Ectodermal cell (in vitro differentiated cells): ENCODE results near the gene SQSTM1.

ENCODE experiments used
- H3K27ac ChIP-seq: 2 replicates; pipeline ENCODE4 v1.7.0; 2013; ENCODE audit warnings: mild to moderate bottlenecking, low read depth, low read length; ENCODE audit not compliant: insufficient read depth, poor library complexity, severe bottlenecking
- H3K27me3 ChIP-seq: 2 replicates; pipeline ENCODE4 v1.7.0; 2013; ENCODE audit warnings: mild to moderate bottlenecking, low read length; ENCODE audit not compliant: insufficient read depth, control insufficient read depth, poor library complexity, severe bottlenecking
- H3K36me3 ChIP-seq: one replicate; pipeline ENCODE4 v1.7.0; 2013; ENCODE audit warnings: low read length; ENCODE audit not compliant: control insufficient read depth, insufficient read depth
- H3K4me1 ChIP-seq: one replicate; pipeline ENCODE4 v1.7.0; 2013; ENCODE audit warnings: low read length; ENCODE audit not compliant: control insufficient read depth, insufficient read depth
- H3K4me3 ChIP-seq: 2 replicates; pipeline ENCODE4 v1.7.0; 2013; ENCODE audit warnings: low read depth, low read length, control low read depth; ENCODE audit not compliant: insufficient read depth
- H3K9me3 ChIP-seq: 2 replicates; pipeline ENCODE4 v1.7.0; 2013; ENCODE audit warnings: mild to moderate bottlenecking, low read length, moderate library complexity; ENCODE audit not compliant: control insufficient read depth
- WGBS, 2 experiments: methylation state at CpG; one replicate each; pipeline ENCODE4 v1.1.7; 2013; ENCODE audit warnings: missing lambda C conversion rate in 2 of 2; 5-methylcytosine and 5-hydroxymethylcytosine counted together

The SQSTM1 gene

GRCh38 chr5:179858241-179858585 lies 37.5 kb downstream of the SQSTM1 start:
- WGBS, 2 experiments = 1% methylated on average over 32 of the region's 32 CpGs
- Histone ChIP-seq H3K27ac (peak overlapping the region; percentile 36), H3K9me3 (no peaks in the 10 kb centered on the region), H3K4me3 (peak overlapping the region; percentile 98), H3K36me3 (peaks cover 8% of the 10 kb centered on the region), H3K4me1 (no peaks in the 10 kb centered on the region), H3K27me3 (no peaks in the 10 kb centered on the region)

- 0% methylated on average over 84 to 90 of the region's 90 CpGs for WGBS, 2 experiments
- H3K4me1 ChIP-seq = no peaks in the 10 kb centered on the region
Measured at GRCh38 chr5:179858586-179859427, 38.1 kb downstream of the SQSTM1 start, which contains the start of gene MRNIP. Gene MRNIP (minus strand): TSS chr5:179858817. CDS start chr5:179858796, 21 bp downstream.

GRCh38 chr5:179860301-179860700 lies 39.6 kb downstream of the SQSTM1 start:
- H3K36me3 ChIP-seq = peaks cover 8% of the 10 kb centered on the region
- H3K9me3 ChIP-seq = no peaks in the 10 kb centered on the region
- no peaks in the 10 kb centered on the region for H3K4me1 ChIP-seq
- H3K27me3 ChIP-seq = no peaks in the 10 kb centered on the region
- 63 to 64% methylated on average over 11 of the region's 11 CpGs for WGBS, 2 experiments
- H3K27ac ChIP-seq = no peak overlapping the region
- H3K4me3 ChIP-seq = no peak overlapping the region

More at GRCh38 chr5:179858586-179859427, 38.1 kb downstream of the SQSTM1 start, which contains the start of gene MRNIP:
- no peaks in the 10 kb centered on the region for H3K27me3 ChIP-seq
- no peaks in the 10 kb centered on the region for H3K9me3 ChIP-seq
- peaks cover 8% of the 10 kb centered on the region for H3K36me3 ChIP-seq
- peak within 1 kb of the TSS; percentile 98 for H3K4me3 ChIP-seq
- peak within 1 kb of the TSS; percentile 65 for H3K27ac ChIP-seq

DNA sequence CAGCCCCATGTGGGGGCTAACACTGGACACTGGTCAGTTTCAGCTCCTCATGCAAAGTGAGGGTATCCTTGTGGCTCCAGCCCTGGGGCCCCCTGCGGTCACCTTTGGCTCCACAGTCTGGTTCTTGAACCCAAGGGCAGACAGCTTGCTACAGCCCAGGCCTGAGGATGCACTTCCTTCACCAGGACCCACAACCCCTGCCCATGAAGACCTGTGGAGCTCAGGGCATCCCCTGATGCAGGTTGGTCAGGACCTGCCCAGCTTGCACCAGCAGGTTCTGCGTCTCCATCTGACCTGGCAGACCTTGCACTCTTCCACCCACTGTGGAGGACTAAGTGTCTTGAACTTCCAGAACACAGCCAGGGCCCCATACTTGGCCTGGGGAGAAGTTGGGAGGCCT lies 41.6 kb downstream of the SQSTM1 start:
- peaks cover 8% of the 10 kb centered on the region for H3K36me3 ChIP-seq
- WGBS, 2 experiments = 93 to 96% methylated on average over 2 of the region's 2 CpGs
- no peak overlapping the region for H3K4me3 ChIP-seq
- no peaks in the 10 kb centered on the region for H3K27me3 ChIP-seq
- H3K9me3 ChIP-seq = no peaks in the 10 kb centered on the region
- H3K27ac ChIP-seq = no peak overlapping the region
- no peaks in the 10 kb centered on the region for H3K4me1 ChIP-seq

GRCh38 chr5:179862891-179863290 lies 42.2 kb downstream of the SQSTM1 start:
- Histone ChIP-seq H3K27ac (no peak overlapping the region), H3K4me1 (no peaks in the 10 kb centered on the region), H3K9me3 (no peaks in the 10 kb centered on the region), H3K27me3 (no peaks in the 10 kb centered on the region), H3K4me3 (no peak overlapping the region), H3K36me3 (peaks cover 8% of the 10 kb centered on the region)
- WGBS, 2 experiments = 94 to 97% methylated on average over 9 of the region's 9 CpGs

- H3K4me3 ChIP-seq = no peak overlapping the region
- no peaks in the 10 kb centered on the region for H3K9me3 ChIP-seq
- peaks cover 2% of the 10 kb centered on the region for H3K4me1 ChIP-seq
- 96% methylated on average over 31 of the region's 31 CpGs for WGBS, 2 experiments
- no peak overlapping the region for H3K27ac ChIP-seq
- H3K36me3 ChIP-seq = peaks cover 8% of the 10 kb centered on the region
- H3K27me3 ChIP-seq = no peaks in the 10 kb centered on the region
Measured at GRCh38 chr5:179863449-179864085, 42.9 kb downstream of the SQSTM1 start.

GRCh38 chr5:179864686-179865085 lies 44.0 kb downstream of the SQSTM1 start:
- WGBS, 2 experiments = 95% methylated on average over 7 of the region's 7 CpGs
- Histone ChIP-seq H3K4me1 (peaks cover 13% of the 10 kb centered on the region), H3K27me3 (no peaks in the 10 kb centered on the region), H3K27ac (no peak overlapping the region), H3K36me3 (peaks cover 8% of the 10 kb centered on the region), H3K4me3 (no peak overlapping the region), H3K9me3 (no peaks in the 10 kb centered on the region)

DNA sequence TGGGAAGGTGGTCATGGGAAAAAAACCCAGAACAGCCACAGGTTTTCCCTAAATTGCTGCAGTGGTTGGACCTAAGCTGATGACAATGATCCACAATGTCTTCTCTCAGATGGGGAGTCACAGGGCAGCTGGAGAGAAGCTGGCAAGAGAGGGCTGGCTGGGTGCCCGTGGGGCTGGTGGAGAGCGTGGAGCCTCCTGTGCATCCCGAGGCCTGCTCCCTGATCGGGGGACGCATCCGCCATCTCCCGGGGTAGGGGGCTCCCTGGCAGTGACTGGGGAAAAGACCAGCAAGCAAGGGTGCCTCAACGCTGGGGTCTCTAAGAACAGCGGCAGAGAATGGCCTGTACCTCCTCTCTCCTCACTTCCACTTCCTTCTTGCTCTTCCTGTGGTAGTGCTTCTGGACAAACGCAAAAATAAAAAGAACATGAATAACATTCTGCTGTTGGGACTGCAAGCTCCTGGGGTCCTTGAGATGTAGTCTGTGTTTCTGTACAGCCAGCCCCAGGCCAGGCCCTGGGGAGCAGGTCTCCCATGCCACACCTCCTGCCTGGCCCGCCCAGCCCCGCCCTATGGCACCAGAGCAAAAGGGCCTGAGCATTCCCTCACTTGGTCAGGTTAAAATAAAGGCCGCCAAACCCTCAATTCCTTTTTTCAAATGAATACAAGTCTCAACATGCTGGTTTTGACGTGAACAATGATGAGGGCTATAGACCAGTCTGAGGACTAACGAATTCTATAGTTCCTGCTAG lies 45.0 kb downstream of the SQSTM1 start:
- H3K27ac ChIP-seq = no peak overlapping the region
- no peak overlapping the region for H3K4me3 ChIP-seq
- no peaks in the 10 kb centered on the region for H3K27me3 ChIP-seq
- peaks cover 23% of the 10 kb centered on the region for H3K4me1 ChIP-seq
- peaks cover 8% of the 10 kb centered on the region for H3K36me3 ChIP-seq
- WGBS, 2 experiments = 93 to 95% methylated on average over 15 of the region's 15 CpGs
- H3K9me3 ChIP-seq = no peaks in the 10 kb centered on the region

DNA sequence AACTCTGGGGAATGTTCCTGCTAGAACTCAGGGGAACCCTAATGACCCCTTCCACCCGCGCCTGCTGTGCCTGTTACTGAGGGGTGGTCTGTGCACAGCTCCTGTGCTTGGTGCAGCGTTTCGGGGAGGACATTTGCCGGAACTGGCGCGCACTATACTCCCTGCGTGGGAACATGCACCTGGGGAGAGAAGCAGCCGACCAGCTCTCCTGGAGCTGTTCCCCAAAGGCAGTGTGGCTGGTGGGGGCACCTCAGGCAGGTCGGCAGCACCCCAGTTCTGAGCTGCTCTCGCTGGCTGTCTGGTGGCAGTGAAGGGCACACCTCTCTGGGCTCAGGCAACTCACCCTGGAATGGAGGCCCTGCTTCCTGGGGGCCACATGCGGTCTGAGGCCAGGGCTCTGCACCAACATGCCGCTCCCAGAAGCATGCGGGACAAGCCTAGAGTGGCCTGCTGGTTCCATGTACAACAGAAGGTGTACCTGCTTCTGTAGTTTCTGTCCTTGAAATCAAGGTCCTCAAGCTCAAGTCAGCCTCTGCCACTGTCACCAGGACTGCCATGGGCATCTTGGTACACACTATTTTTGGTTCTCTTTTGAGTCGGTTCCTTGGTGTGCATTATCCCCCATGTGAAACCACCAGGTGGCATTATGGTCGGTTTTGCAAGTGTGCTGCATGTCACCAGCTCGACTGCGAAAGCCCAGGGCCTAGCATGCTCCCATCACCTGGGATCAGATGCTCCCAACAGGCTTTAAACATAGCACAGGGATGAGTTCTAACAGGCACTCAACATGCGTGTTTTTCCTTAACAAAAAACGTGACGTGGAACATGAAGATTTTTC lies 45.8 kb downstream of the SQSTM1 start:
- Histone ChIP-seq H3K4me3 (no peak overlapping the region), H3K9me3 (no peaks in the 10 kb centered on the region), H3K36me3 (peaks cover 12% of the 10 kb centered on the region), H3K27me3 (no peaks in the 10 kb centered on the region), H3K27ac (no peak overlapping the region), H3K4me1 (peaks cover 25% of the 10 kb centered on the region)
- 94 to 95% methylated on average over 21 of the region's 21 CpGs for WGBS, 2 experiments
